ENCODE measurements around the gene WASHC3. TPM values are rescaled to one million over a fixed set of nuclear protein-coding genes. Genes with fewer than 3 reads are reported as not detected.

Gene WASHC3
- total RNA-seq, 3 donors from 2014 or later: 68.1 to 99.9 (median 74.1) TPM

DNA sequence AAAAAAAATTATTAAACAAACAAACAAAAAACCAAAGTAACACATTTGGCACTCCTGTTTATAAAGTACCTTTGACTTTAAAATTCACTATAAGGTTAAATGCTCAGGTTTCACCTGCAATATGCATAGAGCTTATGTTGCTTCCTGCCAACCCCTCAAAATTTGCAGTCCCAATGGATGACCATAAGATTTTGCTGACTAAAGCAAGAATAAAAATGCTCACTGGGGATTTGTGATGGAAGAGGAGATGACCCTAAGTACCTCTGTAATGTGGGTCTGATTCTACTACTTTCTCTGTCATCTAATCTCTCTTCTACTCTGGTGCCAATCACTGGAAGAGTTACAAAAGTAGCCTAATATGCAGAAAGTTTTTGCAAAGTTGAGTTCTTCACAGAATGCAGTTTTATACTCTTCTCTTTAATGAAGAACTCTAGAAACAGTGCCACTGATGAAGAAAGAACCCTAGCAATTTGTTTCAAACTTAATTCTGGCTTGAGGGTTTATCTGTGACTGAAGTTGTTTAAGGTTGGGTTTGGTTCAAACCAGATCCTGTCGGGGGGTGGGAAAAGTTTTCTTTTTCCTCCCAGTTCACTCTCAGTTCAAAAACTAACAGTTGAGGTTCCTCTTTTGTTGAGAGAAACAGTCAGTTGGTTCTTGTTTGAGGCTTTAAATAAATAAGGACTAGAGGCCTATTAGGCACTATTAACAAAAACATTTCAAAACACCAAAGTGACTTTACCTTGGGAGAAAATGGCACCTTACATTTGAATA lies 10.9 kb downstream of the WASHC3 start:
- Histone ChIP-seq H3K4me1 (no peaks in the 10 kb centered on the region), H3K36me3 (no peaks in the 10 kb centered on the region), H3K27ac (no peak overlapping the region), H3K27me3 (no peaks in the 10 kb centered on the region), H3K9me3 (no peaks in the 10 kb centered on the region), H3K4me3 (no peak overlapping the region)
- TF ChIP-seq, protein P1, sequence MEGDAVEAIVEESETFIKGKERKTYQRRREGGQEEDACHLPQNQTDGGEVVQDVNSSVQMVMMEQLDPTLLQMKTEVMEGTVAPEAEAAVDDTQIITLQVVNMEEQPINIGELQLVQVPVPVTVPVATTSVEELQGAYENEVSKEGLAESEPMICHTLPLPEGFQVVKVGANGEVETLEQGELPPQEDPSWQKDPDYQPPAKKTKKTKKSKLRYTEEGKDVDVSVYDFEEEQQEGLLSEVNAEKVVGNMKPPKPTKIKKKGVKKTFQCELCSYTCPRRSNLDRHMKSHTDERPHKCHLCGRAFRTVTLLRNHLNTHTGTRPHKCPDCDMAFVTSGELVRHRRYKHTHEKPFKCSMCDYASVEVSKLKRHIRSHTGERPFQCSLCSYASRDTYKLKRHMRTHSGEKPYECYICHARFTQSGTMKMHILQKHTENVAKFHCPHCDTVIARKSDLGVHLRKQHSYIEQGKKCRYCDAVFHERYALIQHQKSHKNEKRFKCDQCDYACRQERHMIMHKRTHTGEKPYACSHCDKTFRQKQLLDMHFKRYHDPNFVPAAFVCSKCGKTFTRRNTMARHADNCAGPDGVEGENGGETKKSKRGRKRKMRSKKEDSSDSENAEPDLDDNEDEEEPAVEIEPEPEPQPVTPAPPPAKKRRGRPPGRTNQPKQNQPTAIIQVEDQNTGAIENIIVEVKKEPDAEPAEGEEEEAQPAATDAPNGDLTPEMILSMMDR (IDR thresholded peaks at IDR 0.05): no peak
- no peak for TF ChIP-seq POLR2A (IDR thresholded peaks at IDR 0.05)
- no peak for DNase-seq (ENCODE audit: low spot score in 2 of 2)
- intact Hi-C loops (cut with DNase I; ENCODE audit: low total_unique reads): no loop called here

DNA sequence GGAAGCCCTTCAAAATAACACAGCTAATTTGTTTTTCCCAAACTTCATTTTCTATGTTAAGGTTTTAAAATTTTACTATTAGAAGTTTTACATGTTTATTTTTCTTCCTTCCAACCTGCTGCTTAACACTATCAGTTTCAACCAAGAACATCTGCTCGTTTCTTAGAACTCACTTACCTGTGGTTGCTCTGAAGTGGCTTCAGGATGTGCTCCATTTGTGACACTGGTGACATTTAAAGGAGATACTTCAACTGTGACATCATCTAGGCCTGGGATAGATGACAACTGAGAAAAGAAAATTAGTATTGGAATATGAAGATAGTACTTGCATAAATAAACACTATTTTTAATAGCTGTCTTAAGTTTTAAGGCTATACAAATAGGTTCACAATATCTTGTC lies 17.9 kb downstream of the WASHC3 start:
- no peaks in the 10 kb centered on the region for H3K4me1 ChIP-seq
- H3K36me3 ChIP-seq: peaks cover 3% of the 10 kb centered on the region
- H3K27ac ChIP-seq: no peak overlapping the region
- DNase-seq (ENCODE audit: low spot score in 2 of 2): no peak
- H3K27me3 ChIP-seq: no peaks in the 10 kb centered on the region
- H3K4me3 ChIP-seq: no peak overlapping the region
- no peaks in the 10 kb centered on the region for H3K9me3 ChIP-seq
- intact Hi-C loops (cut with DNase I; ENCODE audit: low total_unique reads): no loop called here
- TF ChIP-seq POLR2AphosphoS5 (IDR thresholded peaks at IDR 0.05) (no peak), POLR2A (IDR thresholded peaks at IDR 0.05) (no peak)
- TF ChIP-seq, protein P1 (IDR thresholded peaks at IDR 0.05): no peak

DNA sequence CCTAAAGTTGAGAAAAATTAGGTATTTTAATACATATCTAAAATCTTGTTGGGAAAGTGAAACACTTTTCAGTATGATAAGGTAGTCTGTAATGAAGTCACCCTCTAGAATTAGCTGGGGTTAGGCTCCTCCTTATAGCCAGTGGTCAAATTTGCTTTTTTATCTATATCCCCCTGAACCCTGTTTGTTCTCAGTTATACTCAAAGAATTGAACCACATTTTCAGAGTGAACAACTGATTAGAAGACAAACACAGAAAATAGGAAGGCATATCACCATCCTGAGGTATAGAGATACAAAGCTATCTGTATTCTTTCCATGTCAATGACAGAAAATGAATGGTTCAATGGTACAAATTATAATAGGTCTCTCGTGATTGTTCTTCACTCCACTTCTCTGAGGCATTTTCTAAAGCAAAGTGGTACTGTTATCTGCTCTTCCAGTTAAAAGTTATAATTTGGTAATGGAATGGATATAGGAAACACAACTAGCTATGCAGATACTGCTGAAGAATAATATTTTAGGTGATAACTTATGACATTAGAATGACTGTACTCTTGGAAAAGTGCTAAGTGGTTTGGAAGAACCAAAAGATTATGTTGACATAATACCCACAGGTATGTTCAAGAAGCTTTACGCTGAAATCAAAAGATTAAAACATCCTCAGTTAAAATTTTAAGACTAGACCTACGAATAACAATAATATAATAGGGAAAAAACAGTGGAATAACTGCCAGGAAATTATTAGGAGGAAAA lies 27.6 kb downstream of the WASHC3 start:
- no peaks in the 10 kb centered on the region for H3K9me3 ChIP-seq
- TF ChIP-seq POLR2AphosphoS5 (IDR thresholded peaks at IDR 0.05) (no peak), POLR2A (IDR thresholded peaks at IDR 0.05) (no peak)
- TF ChIP-seq, protein P1 (IDR thresholded peaks at IDR 0.05): no peak
- intact Hi-C loops (cut with DNase I; ENCODE audit: low total_unique reads): no loop called here
- no peak overlapping the region for H3K27ac ChIP-seq
- no peaks in the 10 kb centered on the region for H3K4me1 ChIP-seq
- peaks cover 3% of the 10 kb centered on the region for H3K36me3 ChIP-seq
- no peak overlapping the region for H3K4me3 ChIP-seq
- DNase-seq (ENCODE audit: low spot score in 2 of 2): no peak
- H3K27me3 ChIP-seq: no peaks in the 10 kb centered on the region

DNA sequence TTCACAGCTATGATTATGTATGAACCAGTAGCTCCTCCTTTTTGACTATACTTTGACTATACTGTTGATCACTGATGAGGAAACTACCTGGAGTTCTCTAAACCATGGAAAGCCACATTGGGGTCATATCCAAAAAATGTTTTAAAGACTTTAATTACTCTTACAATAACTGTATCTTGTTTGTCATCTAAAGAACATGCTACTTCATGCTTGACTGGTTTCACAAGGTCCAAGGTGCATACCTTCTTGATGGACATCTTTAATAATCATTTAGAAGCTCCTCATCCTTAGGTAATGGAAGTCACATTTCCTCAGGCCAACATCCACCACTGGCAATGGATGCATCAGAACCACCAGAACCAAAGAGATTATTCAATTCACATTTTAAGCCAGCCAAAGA lies 29.9 kb downstream of the WASHC3 start:
- intact Hi-C loops (cut with DNase I; ENCODE audit: low total_unique reads): no loop called here
- Histone ChIP-seq H3K4me1 (no peaks in the 10 kb centered on the region), H3K9me3 (no peaks in the 10 kb centered on the region), H3K4me3 (no peak overlapping the region), H3K27ac (no peak overlapping the region), H3K27me3 (no peaks in the 10 kb centered on the region), H3K36me3 (peaks cover 3% of the 10 kb centered on the region)
- TF ChIP-seq POLR2A (IDR thresholded peaks at IDR 0.05) (no peak), POLR2AphosphoS5 (IDR thresholded peaks at IDR 0.05) (no peak)
- TF ChIP-seq, protein P1 (IDR thresholded peaks at IDR 0.05): no peak
- DNase-seq (ENCODE audit: low spot score in 2 of 2): no peak

DNA sequence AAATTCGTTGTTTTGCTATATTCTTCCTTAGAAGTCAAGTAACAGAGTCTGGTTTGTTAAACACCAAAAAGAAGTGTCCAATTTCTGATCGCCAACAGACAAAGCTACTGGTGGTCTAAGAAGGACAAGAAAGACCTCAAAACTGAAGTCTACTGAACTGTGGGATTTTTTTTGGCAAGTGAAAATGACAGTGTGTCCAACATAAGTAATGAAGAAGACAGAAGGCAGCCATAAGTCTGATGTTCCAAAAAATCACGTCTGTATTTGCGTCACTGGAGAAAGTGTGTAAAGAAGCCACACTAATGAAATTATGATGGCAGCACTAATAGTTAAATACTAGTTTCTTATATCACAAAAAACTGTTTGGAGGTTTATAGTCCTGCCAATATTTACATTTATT lies 32.6 kb downstream of the WASHC3 start:
- Histone ChIP-seq H3K27ac (no peak overlapping the region), H3K4me3 (no peak overlapping the region), H3K27me3 (no peaks in the 10 kb centered on the region), H3K4me1 (no peaks in the 10 kb centered on the region), H3K36me3 (no peaks in the 10 kb centered on the region), H3K9me3 (no peaks in the 10 kb centered on the region)
- no peak for DNase-seq (ENCODE audit: low spot score in 2 of 2)
- no peak for TF ChIP-seq POLR2A (IDR thresholded peaks at IDR 0.05)
- TF ChIP-seq, protein P1 (IDR thresholded peaks at IDR 0.05): no peak
- TF ChIP-seq POLR2AphosphoS5 (IDR thresholded peaks at IDR 0.05): no peak
- intact Hi-C loops (cut with DNase I; ENCODE audit: low total_unique reads): no loop called here

All from breast epithelium (tissue), 4 donors.